DOHH2 (cell line): Measurements from ENCODE around the gene CCDC28A.
"Not testable (repeated sequence)": the region's sequence is repeated elsewhere in the genome, so short reads cannot be mapped to it uniquely, and the experiment has no call there.

Source experiments
- EZH2phosphoT487 ChIP-seq: fragments of 200-600 bp; sonication (generic); IDR thresholded peaks from 2 replicates; pipeline ENCODE4 v1.6.1; 2017; ENCODE audit warnings: borderline replicate concordance, mild to moderate bottlenecking, antibody characterized with exemption, low read length, moderate library complexity, mixed read lengths
- TF ChIP-seq, protein P1 (sequence below): fragments of 200-600 bp; sonication (generic); IDR thresholded peaks from one replicate; pipeline ENCODE4 v1.5.1; 2014; ENCODE audit warnings: antibody characterized with exemption, mild to moderate bottlenecking, low read depth, low read length; ENCODE audit not compliant: poor library complexity, severe bottlenecking

DNA sequence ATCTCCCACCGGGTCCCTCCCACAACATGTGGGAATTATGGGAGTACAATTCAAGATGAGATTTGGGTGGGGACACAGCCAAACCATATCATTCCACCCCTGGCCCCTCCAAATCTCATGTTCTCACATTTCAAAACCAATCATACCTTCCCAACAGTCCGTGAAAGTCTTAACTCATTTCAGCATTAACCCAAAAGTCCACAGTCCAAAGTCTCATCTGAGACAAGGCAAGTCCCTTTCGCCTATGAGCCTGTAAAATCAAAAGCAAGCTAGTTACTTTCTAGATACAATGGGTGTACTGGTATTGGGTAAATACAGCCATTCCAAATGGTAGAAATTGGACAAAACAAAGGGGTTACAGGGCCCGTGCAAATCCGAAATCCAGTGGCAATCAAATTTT lies 43.5 kb upstream of the CCDC28A start:
- TF ChIP-seq, protein P1, sequence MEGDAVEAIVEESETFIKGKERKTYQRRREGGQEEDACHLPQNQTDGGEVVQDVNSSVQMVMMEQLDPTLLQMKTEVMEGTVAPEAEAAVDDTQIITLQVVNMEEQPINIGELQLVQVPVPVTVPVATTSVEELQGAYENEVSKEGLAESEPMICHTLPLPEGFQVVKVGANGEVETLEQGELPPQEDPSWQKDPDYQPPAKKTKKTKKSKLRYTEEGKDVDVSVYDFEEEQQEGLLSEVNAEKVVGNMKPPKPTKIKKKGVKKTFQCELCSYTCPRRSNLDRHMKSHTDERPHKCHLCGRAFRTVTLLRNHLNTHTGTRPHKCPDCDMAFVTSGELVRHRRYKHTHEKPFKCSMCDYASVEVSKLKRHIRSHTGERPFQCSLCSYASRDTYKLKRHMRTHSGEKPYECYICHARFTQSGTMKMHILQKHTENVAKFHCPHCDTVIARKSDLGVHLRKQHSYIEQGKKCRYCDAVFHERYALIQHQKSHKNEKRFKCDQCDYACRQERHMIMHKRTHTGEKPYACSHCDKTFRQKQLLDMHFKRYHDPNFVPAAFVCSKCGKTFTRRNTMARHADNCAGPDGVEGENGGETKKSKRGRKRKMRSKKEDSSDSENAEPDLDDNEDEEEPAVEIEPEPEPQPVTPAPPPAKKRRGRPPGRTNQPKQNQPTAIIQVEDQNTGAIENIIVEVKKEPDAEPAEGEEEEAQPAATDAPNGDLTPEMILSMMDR, result not testable (repeated sequence)
- not testable (repeated sequence) for TF ChIP-seq EZH2phosphoT487
